Stimulated activated naive CD8-positive, alpha-beta T cell treated with anti-CD3 and anti-CD28 coated beads, Interleukin-15, Interleukin-2, amounts not matched to agents 100 ng/mL and 50 ng/mL, for 24 hours (primary cell): ENCODE results near the gene HECTD4.

Experiments
- H3K27ac Mint-ChIP-seq: one replicate; pipeline ENCODE4 v1.8.0; 2021; ENCODE audit warnings: mild to moderate bottlenecking, mixed read lengths
- H3K27me3 Mint-ChIP-seq: one replicate; pipeline ENCODE4 v1.8.0; 2021; ENCODE audit warnings: mixed read lengths
- H3K36me3 Mint-ChIP-seq: one replicate; pipeline ENCODE4 v1.8.0; 2021; ENCODE audit warnings: low read depth, mixed read lengths
- H3K4me1 Mint-ChIP-seq: one replicate; pipeline ENCODE4 v1.8.0; 2021; ENCODE audit warnings: low read depth, mixed read lengths
- H3K4me3 Mint-ChIP-seq: one replicate; pipeline ENCODE4 v1.8.0; 2021; ENCODE audit warnings: mild to moderate bottlenecking, mixed read lengths
- H3K9me3 Mint-ChIP-seq: one replicate; pipeline ENCODE4 v1.8.0; 2021; ENCODE audit warnings: mixed read lengths

Gene HECTD4

DNA sequence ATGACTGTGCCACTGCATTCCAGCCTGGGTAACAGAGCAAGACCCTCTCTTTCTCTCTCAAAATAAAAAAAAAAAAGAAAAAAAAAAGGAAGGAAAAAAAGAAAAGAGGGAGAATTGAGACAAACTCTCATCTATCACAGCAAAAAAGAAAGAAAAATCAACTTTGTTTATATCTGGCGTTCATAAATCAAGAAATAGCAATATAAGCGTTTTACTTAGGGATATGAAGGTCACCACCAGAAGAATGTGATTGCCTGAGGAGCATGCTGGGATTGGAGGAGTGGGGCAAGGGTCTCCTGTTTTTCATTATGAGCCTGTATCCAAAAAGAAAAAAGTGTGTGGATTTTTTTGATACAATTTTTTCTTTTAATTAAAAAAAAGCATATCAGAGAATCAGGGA, 78.4 kb downstream of the HECTD4 start:
- Mint-ChIP-seq H3K27me3 (no peaks in the 10 kb centered on the region), H3K4me3 (no peak overlapping the region), H3K4me1 (peaks cover 11% of the 10 kb centered on the region), H3K9me3 (no peaks in the 10 kb centered on the region), H3K36me3 (peaks cover 41% of the 10 kb centered on the region), H3K27ac (no peak overlapping the region)

DNA sequence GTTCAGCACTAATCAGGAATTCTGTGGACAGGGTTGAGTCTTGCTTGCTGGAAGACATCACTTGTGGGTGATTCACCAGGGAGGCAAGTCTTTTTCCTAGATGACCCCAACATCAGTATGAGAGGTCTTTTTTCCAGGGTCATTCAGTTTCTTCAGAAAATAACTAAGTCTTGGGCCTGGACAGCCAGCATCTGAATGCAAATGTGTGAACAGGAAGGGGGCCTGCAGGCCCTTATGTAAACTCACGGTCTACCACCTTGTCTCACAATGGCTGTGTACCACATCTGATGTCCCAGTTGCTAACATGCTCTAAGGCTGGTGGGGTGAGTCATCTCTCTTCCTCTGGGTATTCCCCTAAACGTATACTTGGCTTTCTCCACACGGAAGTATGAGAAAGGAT, 79.2 kb downstream of the HECTD4 start:
- Mint-ChIP-seq H3K36me3 (peaks cover 39% of the 10 kb centered on the region), H3K4me1 (peaks cover 11% of the 10 kb centered on the region), H3K4me3 (no peak overlapping the region)

DNA sequence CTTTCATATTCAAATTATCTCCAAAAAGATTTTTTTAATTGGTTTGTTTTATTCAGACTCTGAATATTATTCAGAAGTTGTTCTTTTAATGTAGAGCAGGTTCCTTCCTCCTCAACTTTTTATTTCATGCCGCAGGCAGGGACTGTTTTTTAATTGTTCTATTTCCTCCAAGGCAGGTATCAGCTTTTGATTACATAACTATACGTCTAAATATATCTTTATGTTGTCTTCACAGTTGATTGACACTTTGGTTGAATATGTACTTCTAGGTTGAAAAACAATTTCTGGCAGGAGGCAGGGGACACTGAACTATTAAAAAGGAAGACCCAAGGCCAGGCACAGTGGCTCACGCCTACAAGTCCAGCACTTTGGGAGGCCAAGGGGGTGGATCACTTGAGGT, 82.5 kb downstream of the HECTD4 start:
- H3K9me3 Mint-ChIP-seq, result no peaks in the 10 kb centered on the region
- no peak overlapping the region for H3K27ac Mint-ChIP-seq
- no peak overlapping the region for H3K4me3 Mint-ChIP-seq
- H3K36me3 Mint-ChIP-seq, result peaks cover 21% of the 10 kb centered on the region
- peaks cover 11% of the 10 kb centered on the region for H3K4me1 Mint-ChIP-seq
- H3K27me3 Mint-ChIP-seq, result no peaks in the 10 kb centered on the region

More for the DNA sequence above, 79.2 kb downstream of the HECTD4 start:
- H3K9me3 Mint-ChIP-seq, result no peaks in the 10 kb centered on the region
- no peaks in the 10 kb centered on the region for H3K27me3 Mint-ChIP-seq
- H3K27ac Mint-ChIP-seq, result peak overlapping the region; percentile 81

GRCh38 chr12:112297188-112297587, 85.0 kb downstream of the HECTD4 start:
- Mint-ChIP-seq H3K4me1 (no peaks in the 10 kb centered on the region), H3K27me3 (no peaks in the 10 kb centered on the region), H3K9me3 (no peaks in the 10 kb centered on the region), H3K36me3 (peaks cover 12% of the 10 kb centered on the region), H3K4me3 (no peak overlapping the region), H3K27ac (no peak overlapping the region)

GRCh38 chr12:112296183-112296582, 86.0 kb downstream of the HECTD4 start:
- Mint-ChIP-seq H3K9me3 (no peaks in the 10 kb centered on the region), H3K4me1 (no peaks in the 10 kb centered on the region), H3K36me3 (peaks cover 12% of the 10 kb centered on the region)

GRCh38 chr12:112294793-112295192, 87.4 kb downstream of the HECTD4 start:
- no peaks in the 10 kb centered on the region for H3K4me1 Mint-ChIP-seq
- no peaks in the 10 kb centered on the region for H3K27me3 Mint-ChIP-seq
- H3K4me3 Mint-ChIP-seq, result no peak overlapping the region
- no peak overlapping the region for H3K27ac Mint-ChIP-seq
- H3K36me3 Mint-ChIP-seq, result peaks cover 16% of the 10 kb centered on the region
- no peaks in the 10 kb centered on the region for H3K9me3 Mint-ChIP-seq

More at GRCh38 chr12:112296183-112296582, 86.0 kb downstream of the HECTD4 start:
- Mint-ChIP-seq H3K27me3 (no peaks in the 10 kb centered on the region), H3K27ac (no peak overlapping the region), H3K4me3 (no peak overlapping the region)

DNA sequence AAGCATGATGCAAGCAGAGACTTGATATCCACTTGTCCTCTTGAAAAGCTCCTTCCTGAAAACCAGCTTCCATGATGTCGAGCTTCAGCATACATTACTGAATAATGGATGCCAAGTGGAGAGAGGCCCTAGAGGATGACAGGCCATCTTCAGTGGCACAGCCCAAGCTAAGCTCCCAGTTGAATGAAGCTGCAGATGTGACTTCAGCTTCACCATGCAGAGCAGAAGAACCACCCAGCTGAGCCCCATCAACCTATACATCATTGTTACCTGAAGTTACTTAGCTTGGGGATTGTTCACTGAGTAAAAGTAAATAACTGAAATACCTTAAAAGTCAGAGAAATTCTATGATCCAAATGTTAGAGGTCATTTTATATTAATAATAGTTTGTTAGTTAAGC, 93.6 kb downstream of the HECTD4 start:
- H3K4me3 Mint-ChIP-seq, result no peak overlapping the region
- H3K27ac Mint-ChIP-seq, result no peak overlapping the region
- H3K4me1 Mint-ChIP-seq, result no peaks in the 10 kb centered on the region
- peaks cover 6% of the 10 kb centered on the region for H3K9me3 Mint-ChIP-seq
- H3K36me3 Mint-ChIP-seq, result peaks cover 23% of the 10 kb centered on the region
- H3K27me3 Mint-ChIP-seq, result no peaks in the 10 kb centered on the region

DNA sequence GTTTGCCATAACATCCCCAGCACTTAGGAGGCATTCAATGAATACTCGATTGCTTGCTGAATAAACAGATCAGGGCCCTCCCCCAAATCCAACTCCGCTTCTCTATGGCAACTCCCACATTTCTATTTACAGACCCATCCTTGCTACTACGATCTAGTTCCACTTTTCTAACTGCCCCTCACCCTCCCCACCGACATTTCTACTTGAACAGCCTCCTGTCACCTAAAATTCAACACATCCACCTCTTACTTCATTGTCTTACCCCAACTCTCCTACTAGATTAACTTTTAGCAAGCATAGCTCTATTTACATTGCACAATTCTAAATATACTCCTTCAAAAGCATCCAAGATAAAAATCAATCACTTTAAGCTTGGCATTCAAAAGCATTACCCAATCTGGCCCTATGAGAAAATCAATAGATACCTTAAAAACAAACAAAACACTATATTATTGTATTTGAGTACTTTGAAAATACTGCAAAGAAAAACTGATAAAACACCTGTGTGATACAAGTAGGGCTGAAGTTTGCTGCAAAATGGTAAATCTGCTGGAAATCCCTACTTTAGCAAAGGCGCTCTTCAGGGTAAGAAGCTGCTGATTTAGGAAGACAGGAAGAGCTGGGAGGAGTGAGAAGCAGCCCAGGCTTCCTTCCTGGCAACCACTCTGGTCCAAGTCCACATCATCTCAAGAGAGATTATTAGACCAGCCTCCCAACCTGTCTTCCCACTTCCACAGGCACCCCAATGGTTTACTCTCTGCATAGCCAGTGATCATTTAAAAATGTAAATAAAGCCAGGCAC, 96.4 kb downstream of the HECTD4 start:
- H3K4me1 Mint-ChIP-seq, result no peaks in the 10 kb centered on the region
- peaks cover 13% of the 10 kb centered on the region for H3K36me3 Mint-ChIP-seq
- no peaks in the 10 kb centered on the region for H3K27me3 Mint-ChIP-seq
- H3K9me3 Mint-ChIP-seq, result peaks cover 6% of the 10 kb centered on the region
- no peak overlapping the region for H3K27ac Mint-ChIP-seq
- no peak overlapping the region for H3K4me3 Mint-ChIP-seq

GRCh38 chr12:112283546-112283945, 98.7 kb downstream of the HECTD4 start:
- Mint-ChIP-seq H3K4me1 (no peaks in the 10 kb centered on the region), H3K36me3 (peaks cover 1% of the 10 kb centered on the region), H3K4me3 (no peak overlapping the region), H3K27ac (no peak overlapping the region), H3K27me3 (no peaks in the 10 kb centered on the region), H3K9me3 (no peaks in the 10 kb centered on the region)

- H3K4me3 Mint-ChIP-seq, result no peak overlapping the region
- no peak overlapping the region for H3K27ac Mint-ChIP-seq
- no peaks in the 10 kb centered on the region for H3K27me3 Mint-ChIP-seq
- no peaks in the 10 kb centered on the region for H3K9me3 Mint-ChIP-seq
- peaks cover 3% of the 10 kb centered on the region for H3K36me3 Mint-ChIP-seq
- H3K4me1 Mint-ChIP-seq, result no peaks in the 10 kb centered on the region
Measured at GRCh38 chr12:112282920-112283319, 99.3 kb downstream of the HECTD4 start.

- H3K4me1 Mint-ChIP-seq, result no peaks in the 10 kb centered on the region
- no peaks in the 10 kb centered on the region for H3K27me3 Mint-ChIP-seq
- no peaks in the 10 kb centered on the region for H3K9me3 Mint-ChIP-seq
- no peak overlapping the region for H3K4me3 Mint-ChIP-seq
- H3K27ac Mint-ChIP-seq, result no peak overlapping the region
- H3K36me3 Mint-ChIP-seq, result peaks cover 33% of the 10 kb centered on the region
Measured at GRCh38 chr12:112275836-112276235, 106.4 kb downstream of the HECTD4 start.

DNA sequence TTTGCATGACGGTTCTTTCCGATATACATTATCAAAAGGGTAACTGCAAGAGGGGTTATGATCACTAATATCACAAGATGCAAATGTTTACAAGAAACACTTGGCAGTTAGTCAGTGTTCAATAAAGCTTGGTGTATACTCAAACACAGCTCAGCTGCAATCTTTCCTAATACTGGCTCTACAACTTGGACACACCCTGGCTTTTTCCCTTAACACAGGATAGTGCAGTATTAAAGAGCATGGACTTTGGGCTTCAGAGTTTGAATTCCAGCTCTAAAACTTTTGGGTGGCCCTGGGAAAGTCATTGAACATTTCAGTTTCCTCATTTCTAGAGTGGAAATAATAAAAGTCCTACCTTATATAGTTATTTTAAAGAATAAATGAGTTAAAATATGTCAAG, 107.0 kb downstream of the HECTD4 start:
- Mint-ChIP-seq H3K4me1 (no peaks in the 10 kb centered on the region), H3K4me3 (no peak overlapping the region), H3K9me3 (no peaks in the 10 kb centered on the region), H3K36me3 (peaks cover 35% of the 10 kb centered on the region), H3K27ac (no peak overlapping the region), H3K27me3 (no peaks in the 10 kb centered on the region)

DNA sequence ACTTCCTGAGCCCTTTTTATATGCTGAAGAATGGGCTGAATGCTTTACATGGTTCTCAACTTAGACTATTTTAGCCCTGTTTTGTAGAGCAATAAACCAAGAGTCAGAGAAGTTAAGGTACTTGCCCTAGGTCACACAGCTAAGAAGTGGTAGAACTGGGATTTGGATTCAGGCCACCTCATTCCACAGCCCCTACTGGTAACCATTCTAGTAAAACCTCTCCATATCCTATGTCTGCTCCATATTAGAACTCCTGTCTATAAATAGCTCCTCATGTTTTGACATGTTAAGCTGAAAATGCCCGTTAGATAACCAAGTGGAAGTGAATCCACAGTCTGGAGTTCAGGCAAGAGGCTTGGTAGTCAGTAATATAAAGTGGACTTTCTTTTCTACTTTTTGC, 111.6 kb downstream of the HECTD4 start:
- H3K27me3 Mint-ChIP-seq, result no peaks in the 10 kb centered on the region
- H3K36me3 Mint-ChIP-seq, result peaks cover 48% of the 10 kb centered on the region
- H3K4me3 Mint-ChIP-seq, result no peak overlapping the region
- H3K9me3 Mint-ChIP-seq, result no peaks in the 10 kb centered on the region
- H3K27ac Mint-ChIP-seq, result no peak overlapping the region
- no peaks in the 10 kb centered on the region for H3K4me1 Mint-ChIP-seq

DNA sequence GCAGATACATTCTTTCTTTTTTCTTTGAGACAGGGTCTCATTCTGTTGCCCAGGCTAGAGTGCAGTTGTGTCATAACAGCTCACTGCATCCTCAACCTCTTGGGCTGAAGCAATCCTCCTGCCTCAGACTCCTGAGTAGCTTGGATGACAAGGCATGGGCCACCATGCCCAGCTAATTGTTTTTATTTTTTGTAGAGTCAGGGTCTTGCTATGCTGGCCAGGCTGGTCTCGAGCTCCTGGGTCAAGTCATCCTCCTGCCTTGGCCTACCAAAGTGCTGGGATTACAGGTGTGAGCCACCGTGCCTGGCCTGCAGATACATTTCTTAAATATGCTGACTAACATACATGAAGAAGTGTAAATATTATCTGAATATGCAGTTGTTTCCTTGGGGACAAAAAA, 115.8 kb downstream of the HECTD4 start:
- Mint-ChIP-seq H3K27ac (no peak overlapping the region), H3K36me3 (peaks cover 51% of the 10 kb centered on the region), H3K9me3 (no peaks in the 10 kb centered on the region), H3K27me3 (no peaks in the 10 kb centered on the region), H3K4me1 (no peaks in the 10 kb centered on the region), H3K4me3 (no peak overlapping the region)

- no peaks in the 10 kb centered on the region for H3K9me3 Mint-ChIP-seq
- H3K4me3 Mint-ChIP-seq, result no peak overlapping the region
- H3K27ac Mint-ChIP-seq, result no peak overlapping the region
- H3K4me1 Mint-ChIP-seq, result no peaks in the 10 kb centered on the region
- H3K27me3 Mint-ChIP-seq, result no peaks in the 10 kb centered on the region
- H3K36me3 Mint-ChIP-seq, result peaks cover 32% of the 10 kb centered on the region
Measured at GRCh38 chr12:112261559-112261958, 120.7 kb downstream of the HECTD4 start.

DNA sequence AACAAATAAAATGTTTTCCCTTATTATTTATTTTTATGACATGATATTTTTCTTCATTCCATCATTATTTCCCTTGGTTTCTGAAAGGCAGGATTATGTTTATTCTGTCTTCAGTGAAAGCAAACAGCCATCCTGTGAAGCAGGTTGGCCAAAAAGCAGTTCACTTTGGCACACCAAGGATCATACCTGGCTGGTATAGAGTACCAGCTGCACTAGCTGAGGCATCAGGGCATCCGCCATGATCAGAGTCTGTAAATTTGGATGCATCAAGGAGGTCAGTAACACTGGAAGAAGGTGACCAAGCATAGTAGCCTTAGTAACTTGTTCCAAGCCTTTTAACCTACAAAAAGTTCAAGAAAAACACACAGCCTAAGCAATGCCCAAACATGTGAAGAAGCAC, 123.3 kb downstream of the HECTD4 start:
- H3K27ac Mint-ChIP-seq, result no peak overlapping the region
- H3K36me3 Mint-ChIP-seq, result peaks cover 28% of the 10 kb centered on the region
- no peak overlapping the region for H3K4me3 Mint-ChIP-seq
- H3K9me3 Mint-ChIP-seq, result no peaks in the 10 kb centered on the region
- H3K27me3 Mint-ChIP-seq, result no peaks in the 10 kb centered on the region
- no peaks in the 10 kb centered on the region for H3K4me1 Mint-ChIP-seq
